Endothelial cell (in vitro differentiated cells): ENCODE results near the gene MAGI2. TPM values are rescaled to one million over a fixed set of nuclear protein-coding genes. Genes with fewer than 3 reads are reported as not detected.

Experiments
- DNase-seq: peaks from one replicate; pipeline ENCODE4 v3.0.0; 2021; ENCODE audit warnings: low spot score
- H3K27ac Mint-ChIP-seq: one replicate; pipeline ENCODE4 v1.8.0; 2021; ENCODE audit warnings: mixed read lengths, inconsistent platforms; ENCODE audit not compliant: unreplicated experiment
- H3K27me3 Mint-ChIP-seq: one replicate; pipeline ENCODE4 v1.8.0; 2021; ENCODE audit warnings: mild to moderate bottlenecking, moderate library complexity, mixed read lengths, inconsistent platforms; ENCODE audit not compliant: unreplicated experiment
- H3K36me3 Mint-ChIP-seq: one replicate; pipeline ENCODE4 v1.8.0; 2021; ENCODE audit warnings: mild to moderate bottlenecking, low read depth, mixed read lengths, inconsistent platforms; ENCODE audit not compliant: unreplicated experiment
- H3K4me1 Mint-ChIP-seq: one replicate; pipeline ENCODE4 v1.8.0; 2021; ENCODE audit warnings: mild to moderate bottlenecking, mixed read lengths, inconsistent platforms; ENCODE audit not compliant: unreplicated experiment
- H3K4me3 Mint-ChIP-seq: one replicate; pipeline ENCODE4 v1.8.0; 2021; ENCODE audit warnings: mild to moderate bottlenecking, mixed read lengths, inconsistent platforms; ENCODE audit not compliant: unreplicated experiment
- H3K9me3 Mint-ChIP-seq: one replicate; pipeline ENCODE4 v1.8.0; 2021; ENCODE audit warnings: mixed read lengths, inconsistent platforms; ENCODE audit not compliant: unreplicated experiment
- CTCF ChIP-seq: fragments of 200-600 bp; sonication (generic); IDR thresholded peaks from one replicate; pipeline ENCODE4 v1.5.0; 2021; ENCODE audit warnings: antibody characterized with exemption; ENCODE audit not compliant: unreplicated experiment
- total RNA-seq: library from RNA; stranded (reverse); fragmentation: NEBNext Ultra II Directional; extraction: Animal tissue kit (Norgen Biotek cat#: 25700); gene quantifications from one replicate; pipeline ENCODE4 v1.2.1, GENCODE V29; 2021; ENCODE audit not compliant: unreplicated experiment

MAGI2 gene
- total RNA-seq, 1 donor from 2014 or later: 6.3 TPM

- Mint-ChIP-seq H3K9me3 (no peaks in the 10 kb centered on the region), H3K27me3 (peaks cover 2% of the 10 kb centered on the region), H3K4me3 (no peak overlapping the region), H3K36me3 (no peaks in the 10 kb centered on the region), H3K4me1 (peaks cover 3% of the 10 kb centered on the region), H3K27ac (no peak overlapping the region)
- no peak for DNase-seq
- no peak for TF ChIP-seq CTCF
Measured at GRCh38 chr7:78165854-78166253, 1287.6 kb downstream of the MAGI2 start.

- Mint-ChIP-seq H3K4me3 (no peak overlapping the region), H3K36me3 (no peaks in the 10 kb centered on the region), H3K9me3 (no peaks in the 10 kb centered on the region), H3K27me3 (peaks cover 2% of the 10 kb centered on the region), H3K27ac (peak overlapping the region; percentile 76), H3K4me1 (peaks cover 3% of the 10 kb centered on the region)
- no peak for TF ChIP-seq CTCF
- DNase-seq: no peak
Measured at GRCh38 chr7:78165454-78165853, 1288.0 kb downstream of the MAGI2 start.

- Mint-ChIP-seq H3K36me3 (no peaks in the 10 kb centered on the region), H3K27me3 (peaks cover 2% of the 10 kb centered on the region), H3K4me3 (no peak overlapping the region), H3K9me3 (no peaks in the 10 kb centered on the region), H3K27ac (no peak overlapping the region), H3K4me1 (peaks cover 3% of the 10 kb centered on the region)
- DNase-seq: no peak
- TF ChIP-seq CTCF: no peak
Measured at GRCh38 chr7:78164459-78164858, 1289.0 kb downstream of the MAGI2 start.

GRCh38 chr7:78161781-78162180, 1291.7 kb downstream of the MAGI2 start:
- no peak for DNase-seq
- Mint-ChIP-seq H3K4me1 (peaks cover 3% of the 10 kb centered on the region), H3K9me3 (no peaks in the 10 kb centered on the region), H3K27me3 (peaks cover 2% of the 10 kb centered on the region), H3K36me3 (no peaks in the 10 kb centered on the region), H3K4me3 (no peak overlapping the region), H3K27ac (no peak overlapping the region)
- TF ChIP-seq CTCF: no peak

- Mint-ChIP-seq H3K36me3 (no peaks in the 10 kb centered on the region), H3K27me3 (peaks cover 2% of the 10 kb centered on the region), H3K4me1 (no peaks in the 10 kb centered on the region), H3K9me3 (no peaks in the 10 kb centered on the region), H3K4me3 (no peak overlapping the region), H3K27ac (no peak overlapping the region)
- no peak for DNase-seq
- TF ChIP-seq CTCF: no peak
Measured at GRCh38 chr7:78159545-78159944, 1293.9 kb downstream of the MAGI2 start.
